Karpas-422 (cell line): ENCODE data around the gene AOPEP. TPM values are rescaled to one million over a fixed set of nuclear protein-coding genes. Genes with fewer than 3 reads are reported as not detected.

Source experiments
- DNase-seq: peaks from one replicate; pipeline ENCODE4 v3.0.0-alpha.2; 2015
- H2AFZ ChIP-seq: fragments of 200-600 bp; sonication (generic); 2 replicates; pipeline ENCODE4 v1.6.1; 2014; ENCODE audit warnings: antibody characterized with exemption, low read length, mixed read lengths
- H3K27ac ChIP-seq: fragments of 200-600 bp; sonication (generic); 2 replicates; pipeline ENCODE4 v1.5.1; 2014; ENCODE audit warnings: mild to moderate bottlenecking, low read length, moderate library complexity
- H3K27me3 ChIP-seq: fragments of 200-600 bp; sonication (generic); 2 replicates; pipeline ENCODE4 v1.6.1; 2014; ENCODE audit warnings: low read length, mixed read lengths
- H3K36me3 ChIP-seq: fragments of 200-600 bp; sonication (generic); 2 replicates; pipeline ENCODE4 v1.6.1; 2014; ENCODE audit warnings: low read length, mixed read lengths; ENCODE audit not compliant: insufficient read depth
- H3K4me1 ChIP-seq: fragments of 200-600 bp; sonication (generic); 2 replicates; pipeline ENCODE4 v1.6.1; 2014; ENCODE audit warnings: mild to moderate bottlenecking, low read length, mixed read lengths
- H3K4me2 ChIP-seq: fragments of 200-600 bp; sonication (generic); 2 replicates; pipeline ENCODE4 v1.6.1; 2014; ENCODE audit warnings: low read length, low read depth, mild to moderate bottlenecking; ENCODE audit not compliant: poor library complexity, severe bottlenecking
- H3K4me3 ChIP-seq: fragments of 200-600 bp; sonication (generic); 2 replicates; pipeline ENCODE4 v1.5.1; 2014; ENCODE audit warnings: mild to moderate bottlenecking, antibody characterized with exemption, low read length, mixed read lengths
- H3K79me2 ChIP-seq: fragments of 200-600 bp; sonication (generic); 2 replicates; pipeline ENCODE4 v1.6.1; 2014; ENCODE audit warnings: mild to moderate bottlenecking, low read length, mixed read lengths
- H3K9ac ChIP-seq: fragments of 200-600 bp; sonication (generic); 2 replicates; pipeline ENCODE4 v1.6.0; 2014; ENCODE audit warnings: low read length
- H3K9me2 ChIP-seq: fragments of 200-600 bp; sonication (generic), shearing (Covaris generic); replicated peaks from 2 replicates; pipeline ENCODE4 v1.6.0; 2014; ENCODE audit warnings: mild to moderate bottlenecking, low read length, moderate library complexity; ENCODE audit not compliant: insufficient read depth
- H3K9me3 ChIP-seq: fragments of 300-700, 200-600 bp; sonication (generic); 2 replicates; pipeline ENCODE4 v1.6.1; 2014; ENCODE audit warnings: low read length, mixed read lengths
- H4K20me1 ChIP-seq: fragments of 200-600 bp; sonication (generic); 2 replicates; pipeline ENCODE4 v1.6.1; 2014; ENCODE audit warnings: mild to moderate bottlenecking, antibody characterized with exemption, low read length, low read depth; ENCODE audit not compliant: insufficient read depth
- total RNA-seq: library from RNA; depleted of rRNA; stranded (reverse); fragments of >200 nt; shearing (Covaris generic); gene quantifications from 2 replicates; pipeline ENCODE4 v1.2.3, GENCODE V29; 2014; ENCODE audit warnings: low replicate concordance

Gene AOPEP
- total RNA-seq, 1 experiment from 2014 or later = 22.7 TPM

DNA sequence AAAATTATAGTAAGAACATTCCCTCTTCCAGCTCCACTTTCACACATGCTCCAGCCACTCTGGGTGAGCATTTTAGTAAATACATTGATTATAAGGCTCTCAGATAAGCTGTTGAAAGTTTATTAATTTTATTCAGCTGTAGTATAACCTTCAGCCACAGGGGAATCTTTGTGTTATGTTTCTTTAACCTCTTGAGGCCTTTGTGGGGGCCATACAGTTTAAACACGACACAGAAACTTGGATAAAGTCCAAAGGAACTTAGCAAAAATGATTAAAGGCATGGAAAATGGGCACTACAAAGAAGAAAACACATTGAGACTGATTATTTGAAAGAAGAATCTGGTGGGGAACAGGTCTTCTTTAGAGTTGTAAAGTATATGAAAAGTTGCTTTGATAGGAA is 70.2 kb downstream of the AOPEP start:
- Histone ChIP-seq H3K4me2 (peak overlapping the region; percentile 61), H3K36me3 (peaks cover 6% of the 10 kb centered on the region; the same call in 1 of the 2 replicates), H2AFZ (no peak overlapping the region), H3K79me2 (peaks cover 4% of the 10 kb centered on the region; the same call in 1 of the 2 replicates), H3K4me1 (peaks cover 50% of the 10 kb centered on the region), H3K9me3 (no peaks in the 10 kb centered on the region), H4K20me1 (no peaks in the 10 kb centered on the region), H3K27ac (peak overlapping the region; percentile 88), H3K27me3 (no peaks in the 10 kb centered on the region), H3K9me2 (no peaks in the 10 kb centered on the region), H3K9ac (peak overlapping the region; percentile 25), H3K4me3 (peak overlapping the region; percentile 28; the same call in 1 of the 2 replicates)
- no peak for DNase-seq

DNA sequence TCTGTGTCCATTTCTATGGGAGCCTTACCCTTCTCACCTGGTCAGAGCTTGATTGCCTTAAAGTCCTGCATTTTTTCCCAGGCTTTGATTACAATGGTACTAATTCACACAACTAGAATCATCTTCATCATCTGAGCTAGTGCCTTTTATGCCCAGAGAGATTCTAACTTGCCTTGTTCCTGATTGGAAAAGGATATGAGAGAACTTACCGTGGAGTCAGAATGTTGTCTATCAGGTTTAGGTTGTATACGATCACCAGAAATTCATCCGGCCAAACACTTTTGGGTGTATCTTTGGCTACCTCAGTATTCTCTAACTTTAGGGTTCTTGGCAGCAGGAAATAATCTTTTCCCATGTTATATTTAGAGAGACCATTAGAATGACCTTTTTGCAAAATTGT is 71.7 kb downstream of the AOPEP start:
- DNase-seq = no peak
- H3K36me3 ChIP-seq = peaks cover 6% of the 10 kb centered on the region; the same call in 1 of the 2 replicates
- no peaks in the 10 kb centered on the region for H3K9me3 ChIP-seq
- H3K9ac ChIP-seq = no peak overlapping the region
- H3K9me2 ChIP-seq = no peaks in the 10 kb centered on the region
- peak overlapping the region; percentile 88 for H3K27ac ChIP-seq
- no peak overlapping the region for H2AFZ ChIP-seq
- H3K79me2 ChIP-seq = peaks cover 11% of the 10 kb centered on the region
- no peak overlapping the region for H3K4me3 ChIP-seq
- no peaks in the 10 kb centered on the region for H4K20me1 ChIP-seq
- no peaks in the 10 kb centered on the region for H3K27me3 ChIP-seq
- H3K4me1 ChIP-seq = peaks cover 65% of the 10 kb centered on the region
- no peak overlapping the region for H3K4me2 ChIP-seq

DNA sequence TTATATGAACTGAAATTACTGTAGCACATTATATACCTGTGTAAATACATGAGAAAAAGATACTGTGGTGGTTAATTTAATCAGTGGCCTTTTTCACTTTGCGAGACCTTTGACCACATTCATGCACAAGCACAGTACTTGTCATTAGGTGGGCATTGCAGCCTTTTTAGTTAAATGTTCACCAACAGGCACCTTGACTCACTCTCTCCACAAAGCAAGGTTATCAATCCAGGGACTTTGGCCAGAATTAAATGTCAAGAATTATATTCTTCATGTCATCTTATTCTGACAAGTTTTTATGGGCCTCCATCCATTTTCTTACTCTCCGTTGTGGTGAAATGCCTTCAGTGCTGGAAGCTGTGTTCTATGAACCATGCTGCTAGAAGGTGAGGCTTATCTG is 72.2 kb downstream of the AOPEP start:
- peaks cover 6% of the 10 kb centered on the region; the same call in 1 of the 2 replicates for H3K36me3 ChIP-seq
- no peaks in the 10 kb centered on the region for H3K27me3 ChIP-seq
- H3K9me2 ChIP-seq = no peaks in the 10 kb centered on the region
- H3K4me3 ChIP-seq = no peak overlapping the region
- peaks cover 14% of the 10 kb centered on the region for H3K79me2 ChIP-seq
- no peak overlapping the region for H2AFZ ChIP-seq
- no peaks in the 10 kb centered on the region for H3K9me3 ChIP-seq
- peaks cover 66% of the 10 kb centered on the region for H3K4me1 ChIP-seq
- no peak for DNase-seq
- H3K4me2 ChIP-seq = no peak overlapping the region
- H4K20me1 ChIP-seq = no peaks in the 10 kb centered on the region
- no peak overlapping the region for H3K9ac ChIP-seq
- peak overlapping the region; percentile 88; the same call in 1 of the 2 replicates for H3K27ac ChIP-seq

DNA sequence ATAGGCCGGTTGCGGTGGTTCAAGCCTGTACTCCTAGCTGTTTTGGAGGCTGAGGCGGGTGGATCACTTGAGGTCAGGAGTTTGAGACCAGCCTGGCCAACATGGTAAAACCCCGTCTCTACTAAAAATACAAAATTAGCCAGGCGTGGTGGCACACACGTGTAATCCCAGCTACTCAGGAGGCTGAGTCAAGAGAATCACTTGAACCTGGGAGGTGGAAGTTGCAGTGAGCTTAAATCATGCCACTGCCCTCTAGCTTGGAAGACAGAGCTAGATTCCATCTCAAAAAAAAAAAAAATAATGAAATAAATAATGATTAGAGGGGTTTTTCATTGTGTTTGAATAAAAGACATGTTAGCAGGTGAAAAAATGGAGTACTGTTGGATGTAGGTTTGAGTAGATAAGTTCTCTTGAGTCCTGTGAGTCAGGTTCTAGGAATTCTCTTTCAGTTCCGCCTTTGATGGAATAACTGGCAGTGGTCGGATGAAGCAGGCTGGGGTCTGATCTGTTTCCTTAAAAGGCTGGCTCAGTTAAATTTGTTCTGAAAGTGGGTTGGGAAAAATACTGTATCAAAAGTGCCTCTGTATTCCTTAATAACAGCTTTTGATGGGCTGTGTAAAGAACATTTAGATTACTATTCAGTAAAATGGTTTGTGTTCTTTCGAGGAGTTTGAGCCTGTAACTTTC is 73.2 kb downstream of the AOPEP start:
- Histone ChIP-seq H3K4me3 (no peak overlapping the region), H3K9ac (no peak overlapping the region), H3K79me2 (peaks cover 22% of the 10 kb centered on the region), H3K9me3 (no peaks in the 10 kb centered on the region), H3K36me3 (peaks cover 2% of the 10 kb centered on the region; the same call in 1 of the 2 replicates), H3K4me2 (no peak overlapping the region), H3K4me1 (peaks cover 59% of the 10 kb centered on the region), H3K9me2 (no peaks in the 10 kb centered on the region), H2AFZ (no peak overlapping the region), H3K27ac (peak overlapping the region; percentile 25; the same call in 1 of the 2 replicates), H4K20me1 (no peaks in the 10 kb centered on the region), H3K27me3 (no peaks in the 10 kb centered on the region)
- DNase-seq = no peak

- no peaks in the 10 kb centered on the region for H3K9me2 ChIP-seq
- H3K4me2 ChIP-seq = no peak overlapping the region
- no peaks in the 10 kb centered on the region for H3K9me3 ChIP-seq
- peaks cover 53% of the 10 kb centered on the region for H3K4me1 ChIP-seq
- H3K36me3 ChIP-seq = no peaks in the 10 kb centered on the region
- no peak overlapping the region for H3K4me3 ChIP-seq
- H4K20me1 ChIP-seq = no peaks in the 10 kb centered on the region
- no peak overlapping the region for H3K9ac ChIP-seq
- no peak for DNase-seq
- H2AFZ ChIP-seq = no peak overlapping the region
- H3K27ac ChIP-seq = peak overlapping the region; percentile 64; the same call in 1 of the 2 replicates
- H3K79me2 ChIP-seq = peaks cover 18% of the 10 kb centered on the region
- no peaks in the 10 kb centered on the region for H3K27me3 ChIP-seq
Observed at GRCh38 chr9:94800424-94801117, 74.1 kb downstream of the AOPEP start.

GRCh38 chr9:94801234-94801633 is 74.7 kb downstream of the AOPEP start:
- Histone ChIP-seq H3K9ac (no peak overlapping the region), H3K4me1 (peaks cover 53% of the 10 kb centered on the region), H3K4me3 (no peak overlapping the region)

DNA sequence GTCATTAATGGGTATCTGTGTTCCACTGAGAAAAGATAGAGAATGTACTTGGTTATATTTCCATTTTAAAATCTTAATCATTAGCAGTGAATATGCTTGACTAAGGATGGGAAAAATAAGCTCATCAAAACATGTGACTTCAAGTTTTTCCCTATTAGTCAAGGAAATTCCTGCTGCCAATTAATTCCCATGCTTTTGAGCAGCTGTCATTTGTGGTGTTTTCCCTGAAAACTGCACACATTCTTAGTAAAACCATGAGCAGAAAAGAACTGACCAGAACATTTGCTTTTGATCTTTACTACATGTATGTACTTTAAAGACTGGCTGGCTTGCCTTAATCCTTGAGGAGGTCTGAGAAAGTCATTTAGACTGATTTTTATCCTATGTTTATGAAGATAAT is 75.2 kb downstream of the AOPEP start:
- Histone ChIP-seq H4K20me1 (no peaks in the 10 kb centered on the region), H3K9me2 (no peaks in the 10 kb centered on the region), H3K79me2 (peaks cover 18% of the 10 kb centered on the region), H3K4me3 (no peak overlapping the region), H3K9me3 (no peaks in the 10 kb centered on the region), H3K27me3 (no peaks in the 10 kb centered on the region), H3K4me1 (peaks cover 51% of the 10 kb centered on the region), H2AFZ (no peak overlapping the region), H3K27ac (peak overlapping the region; percentile 64), H3K9ac (0 out of 2 replicates have a peak overlapping the region, but pooled peaks have one; percentile 11), H3K36me3 (no peaks in the 10 kb centered on the region), H3K4me2 (peak overlapping the region; percentile 41)
- no peak for DNase-seq

More at GRCh38 chr9:94801234-94801633, 74.7 kb downstream of the AOPEP start:
- Histone ChIP-seq H3K27me3 (no peaks in the 10 kb centered on the region), H3K4me2 (no peak overlapping the region), H3K27ac (peak overlapping the region; percentile 64; the same call in 1 of the 2 replicates), H3K9me2 (no peaks in the 10 kb centered on the region), H3K79me2 (peaks cover 18% of the 10 kb centered on the region), H2AFZ (no peak overlapping the region), H4K20me1 (no peaks in the 10 kb centered on the region), H3K36me3 (no peaks in the 10 kb centered on the region), H3K9me3 (no peaks in the 10 kb centered on the region)
- DNase-seq = no peak

DNA sequence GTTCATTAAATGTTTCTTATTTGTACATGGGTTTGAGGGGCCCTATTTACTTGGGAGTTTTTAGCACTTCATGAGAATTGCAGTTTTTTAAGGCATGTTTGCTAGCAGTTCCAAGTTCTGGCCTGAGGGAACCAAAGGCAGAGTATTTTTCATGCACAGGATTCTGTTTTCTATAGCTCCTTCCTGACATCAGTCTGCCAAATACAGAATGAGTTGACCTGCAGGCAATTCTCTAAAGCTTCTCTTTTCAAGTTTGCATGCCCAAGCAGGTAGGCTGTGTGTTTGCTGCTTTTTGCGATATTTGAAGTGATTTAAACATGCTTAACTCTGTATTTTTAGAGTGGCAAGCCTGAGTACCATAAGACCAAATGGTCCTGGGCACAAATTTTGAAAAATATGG is 75.8 kb downstream of the AOPEP start:
- peaks cover 18% of the 10 kb centered on the region for H3K79me2 ChIP-seq
- H3K27me3 ChIP-seq = no peaks in the 10 kb centered on the region
- H3K9me3 ChIP-seq = no peaks in the 10 kb centered on the region
- no peaks in the 10 kb centered on the region for H4K20me1 ChIP-seq
- peak overlapping the region; percentile 15 for H3K4me3 ChIP-seq
- peak overlapping the region; percentile 41 for H3K4me2 ChIP-seq
- peaks cover under 1% of the 10 kb centered on the region; the same call in 1 of the 2 replicates for H3K36me3 ChIP-seq
- peak overlapping the region; percentile 11; the same call in 1 of the 2 replicates for H3K9ac ChIP-seq
- H3K27ac ChIP-seq = peak overlapping the region; percentile 64
- H3K4me1 ChIP-seq = peaks cover 45% of the 10 kb centered on the region
- H2AFZ ChIP-seq = no peak overlapping the region
- H3K9me2 ChIP-seq = no peaks in the 10 kb centered on the region
- DNase-seq = no peak
